OCI-M1 (cell line): Measurements from ENCODE around the gene TCIRG1.

ENCODE experiments used
- DNase-seq: peaks from one replicate; lab custom pipeline; 2025; lab: John Stamatoyannopoulos, UW

TCIRG1 gene

GRCh38 chr11:68004551-68005335 lies 34.1 kb upstream of the TCIRG1 start:
- DNase-seq = no peak

- no peak for DNase-seq
Observed at GRCh38 chr11:68006606-68007166, 32.1 kb upstream of the TCIRG1 start.

GRCh38 chr11:68007498-68008380 lies 31.1 kb upstream of the TCIRG1 start:
- DNase-seq = no peak

GRCh38 chr11:68008381-68009337 lies 30.2 kb upstream of the TCIRG1 start:
- DNase-seq = no peak

GRCh38 chr11:68009391-68010089 lies 29.3 kb upstream of the TCIRG1 start:
- peak; percentile 96 for DNase-seq

GRCh38 chr11:68010090-68011041 lies 28.5 kb upstream of the TCIRG1 start, which contains the start of gene ALDH3B1:
ALDH3B1 (plus strand) TSS chr11:68010327; CDS start chr11:68015298, 4,971 bp downstream.
- DNase-seq = peak; percentile 97

- DNase-seq = no peak
Observed at GRCh38 chr11:68011051-68011943, 27.5 kb upstream of the TCIRG1 start.

GRCh38 chr11:68012044-68012842 lies 26.6 kb upstream of the TCIRG1 start:
- DNase-seq = no peak

GRCh38 chr11:68012843-68013610 lies 25.8 kb upstream of the TCIRG1 start:
- no peak for DNase-seq

- DNase-seq = no peak
Observed at GRCh38 chr11:68013611-68014156, 25.1 kb upstream of the TCIRG1 start.

GRCh38 chr11:68014157-68014946 lies 24.5 kb upstream of the TCIRG1 start:
- no peak for DNase-seq

- DNase-seq = no peak
Observed at GRCh38 chr11:68014947-68015447, 23.8 kb upstream of the TCIRG1 start.

GRCh38 chr11:68015467-68015866 lies 23.4 kb upstream of the TCIRG1 start:
- no peak for DNase-seq

GRCh38 chr11:68016161-68016903 lies 22.5 kb upstream of the TCIRG1 start:
- DNase-seq = peak; percentile 74
